KOPT-K1 (cell line): ENCODE results near the gene B4GALT7.

Experiments used
- H3K27ac ChIP-seq: fragments of 200-600 bp; sonication (generic); 2 replicates; pipeline ENCODE4 v1.5.1; 2016; ENCODE audit warnings: antibody characterized with exemption, mild to moderate bottlenecking, low read depth, low read length; ENCODE audit not compliant: poor library complexity, severe bottlenecking
- H3K36me3 ChIP-seq: fragments of 200-600 bp; sonication (generic); 2 replicates; pipeline ENCODE4 v1.5.1; 2017; ENCODE audit warnings: antibody characterized with exemption, mild to moderate bottlenecking, low read length, moderate library complexity; ENCODE audit not compliant: insufficient read depth
- H3K9me3 ChIP-seq: fragments of 200-600 bp; sonication (generic); 2 replicates; pipeline ENCODE4 v1.5.1; 2017; ENCODE audit warnings: antibody characterized with exemption, low read length, mild to moderate bottlenecking; ENCODE audit not compliant: insufficient read depth, poor library complexity, severe bottlenecking

The B4GALT7 gene

DNA sequence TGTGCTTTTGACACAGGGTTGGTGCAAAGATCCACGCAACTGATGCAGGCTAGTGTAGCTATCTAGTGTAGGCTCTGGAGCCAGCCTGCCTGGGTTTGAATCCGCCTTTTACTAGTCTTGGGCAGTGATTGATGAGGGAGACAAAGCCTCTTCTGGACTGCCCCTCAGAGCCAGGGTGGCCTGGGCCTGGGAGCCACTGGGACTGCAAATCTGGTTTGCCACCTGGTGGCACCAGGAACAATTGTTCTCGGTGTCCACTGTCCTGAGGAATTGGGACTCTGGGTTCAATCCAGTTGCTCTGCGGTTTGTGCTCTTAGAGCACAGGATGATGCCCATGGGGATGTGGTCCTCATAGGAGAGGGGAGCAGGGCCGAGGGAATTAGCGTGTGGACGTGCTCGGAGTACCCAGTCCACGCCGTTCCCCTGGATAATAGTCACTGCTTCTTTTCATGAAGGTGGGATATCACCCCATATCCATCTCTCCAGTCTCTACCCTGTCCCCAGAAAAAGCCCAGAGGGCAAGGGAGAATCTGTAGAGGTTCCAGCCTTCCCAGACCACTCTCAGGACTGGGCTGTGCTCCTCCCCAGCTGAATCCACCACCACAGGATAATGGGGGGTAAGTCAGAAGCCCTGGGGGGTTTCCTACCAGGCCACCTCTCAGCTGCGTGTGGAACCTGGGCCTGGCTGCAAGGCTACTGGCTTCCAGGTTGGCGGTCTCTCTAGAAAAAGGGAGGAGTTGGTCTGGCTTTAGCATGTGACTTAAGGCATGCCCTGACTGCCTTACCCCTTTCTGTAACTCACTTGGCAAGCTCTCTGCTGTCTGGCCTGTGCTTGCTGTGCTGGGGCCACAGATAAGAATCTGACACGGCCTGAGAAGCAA, 1.9 kb downstream of the B4GALT7 start:
- no peak overlapping the region for H3K27ac ChIP-seq

DNA sequence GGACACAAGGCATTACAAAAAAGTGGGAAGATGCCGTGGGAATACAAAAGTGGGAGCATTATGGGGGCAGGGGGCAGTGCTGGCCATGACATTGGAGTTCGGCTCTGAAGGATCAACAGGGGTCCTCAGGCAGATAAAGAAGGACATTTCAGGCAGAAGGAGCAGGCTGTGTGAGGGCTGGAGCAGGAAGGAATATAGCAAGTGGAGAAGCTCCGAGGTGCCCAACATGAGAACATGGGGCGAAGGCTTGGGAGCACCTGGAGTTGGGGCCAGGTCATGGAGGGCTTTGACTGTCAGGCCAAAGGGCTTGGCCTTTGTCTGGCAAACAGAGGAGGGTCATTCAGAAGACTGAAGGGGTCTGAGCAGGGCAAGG, 2.5 kb downstream of the B4GALT7 start:
- H3K9me3 ChIP-seq = no peaks in the 10 kb centered on the region
- peaks cover 14% of the 10 kb centered on the region; the same call in 1 of the 2 replicates for H3K36me3 ChIP-seq
- H3K27ac ChIP-seq = no peak overlapping the region

More for the DNA sequence above, 1.9 kb downstream of the B4GALT7 start:
- no peaks in the 10 kb centered on the region for H3K9me3 ChIP-seq
- H3K36me3 ChIP-seq = peaks cover 11% of the 10 kb centered on the region; the same call in 1 of the 2 replicates

DNA sequence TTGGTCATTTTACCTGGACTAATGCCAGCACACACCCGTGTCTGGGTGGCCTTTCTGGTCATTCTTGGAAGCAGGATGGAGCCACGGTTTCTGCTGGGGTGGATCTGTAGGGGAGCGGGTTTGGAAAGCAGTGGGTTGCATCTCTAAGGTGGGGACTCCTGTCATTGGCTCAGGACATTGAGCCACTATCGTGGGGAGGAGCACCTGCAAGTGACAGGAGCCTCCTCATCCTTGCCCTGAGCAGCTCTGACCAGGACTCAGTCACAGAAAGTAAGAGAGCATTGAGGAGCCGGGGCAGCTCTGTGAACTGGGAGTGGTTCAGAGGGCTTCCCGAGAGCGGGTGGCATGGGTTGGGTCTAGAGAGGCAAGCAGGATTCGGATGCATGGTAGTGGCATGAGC, 3.7 kb downstream of the B4GALT7 start:
- no peaks in the 10 kb centered on the region for H3K9me3 ChIP-seq
- H3K27ac ChIP-seq = no peak overlapping the region
- H3K36me3 ChIP-seq = peaks cover 22% of the 10 kb centered on the region; the same call in 1 of the 2 replicates

DNA sequence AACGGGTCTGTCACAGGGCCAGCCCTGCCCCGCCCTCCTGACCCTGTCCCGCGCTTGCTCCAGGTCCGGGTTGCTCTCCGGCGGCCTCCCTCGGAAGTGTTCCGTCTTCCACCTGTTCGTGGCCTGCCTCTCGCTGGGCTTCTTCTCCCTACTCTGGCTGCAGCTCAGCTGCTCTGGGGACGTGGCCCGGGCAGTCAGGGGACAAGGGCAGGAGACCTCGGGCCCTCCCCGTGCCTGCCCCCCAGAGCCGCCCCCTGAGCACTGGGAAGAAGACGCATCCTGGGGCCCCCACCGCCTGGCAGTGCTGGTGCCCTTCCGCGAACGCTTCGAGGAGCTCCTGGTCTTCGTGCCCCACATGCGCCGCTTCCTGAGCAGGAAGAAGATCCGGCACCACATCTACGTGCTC, 4.2 kb downstream of the B4GALT7 start:
- no peak overlapping the region for H3K27ac ChIP-seq
- H3K9me3 ChIP-seq = no peaks in the 10 kb centered on the region
- H3K36me3 ChIP-seq = peaks cover 25% of the 10 kb centered on the region; the same call in 1 of the 2 replicates

DNA sequence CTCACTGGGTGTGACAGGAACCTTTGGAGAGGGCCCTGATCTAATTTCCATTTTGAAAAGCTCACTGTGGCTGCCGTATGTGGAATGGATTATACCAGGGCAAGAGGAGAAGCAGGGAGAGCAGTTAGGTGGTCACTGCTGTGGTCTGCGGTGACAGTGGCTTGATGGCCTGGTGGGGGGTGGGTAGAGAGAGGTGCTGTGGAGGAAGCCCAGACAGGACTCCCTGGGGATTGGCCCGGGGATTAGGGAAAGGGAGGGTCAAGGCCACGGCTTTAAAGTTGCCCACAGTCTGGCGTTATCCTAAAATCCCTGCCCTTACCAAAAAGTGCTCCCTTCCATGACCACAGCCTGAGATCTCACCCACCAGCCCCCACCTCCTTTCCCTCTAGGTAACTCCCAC, 4.7 kb downstream of the B4GALT7 start:
- Histone ChIP-seq H3K9me3 (no peaks in the 10 kb centered on the region), H3K27ac (no peak overlapping the region), H3K36me3 (peaks cover 29% of the 10 kb centered on the region; the same call in 1 of the 2 replicates)

DNA sequence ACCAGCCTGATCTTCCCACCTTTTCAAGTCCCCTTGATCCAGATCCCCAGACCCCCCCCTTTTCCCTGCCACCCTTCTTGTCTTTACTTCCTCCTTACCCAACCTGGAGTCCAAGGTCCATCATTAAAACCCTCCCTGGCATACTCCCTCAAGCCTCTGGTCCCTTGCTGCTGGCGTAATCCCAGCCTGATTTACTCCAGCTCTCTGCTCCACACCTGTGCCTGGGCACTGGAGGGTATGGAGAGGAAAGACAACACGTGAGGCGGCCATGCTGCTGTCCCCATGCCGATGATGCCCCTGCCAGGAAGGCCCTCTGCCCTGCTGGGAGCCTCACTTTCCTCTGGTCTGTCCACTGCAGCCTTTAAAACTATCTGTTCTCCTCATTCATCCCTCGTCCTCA, 5.1 kb downstream of the B4GALT7 start:
- peaks cover 29% of the 10 kb centered on the region; the same call in 1 of the 2 replicates for H3K36me3 ChIP-seq

DNA sequence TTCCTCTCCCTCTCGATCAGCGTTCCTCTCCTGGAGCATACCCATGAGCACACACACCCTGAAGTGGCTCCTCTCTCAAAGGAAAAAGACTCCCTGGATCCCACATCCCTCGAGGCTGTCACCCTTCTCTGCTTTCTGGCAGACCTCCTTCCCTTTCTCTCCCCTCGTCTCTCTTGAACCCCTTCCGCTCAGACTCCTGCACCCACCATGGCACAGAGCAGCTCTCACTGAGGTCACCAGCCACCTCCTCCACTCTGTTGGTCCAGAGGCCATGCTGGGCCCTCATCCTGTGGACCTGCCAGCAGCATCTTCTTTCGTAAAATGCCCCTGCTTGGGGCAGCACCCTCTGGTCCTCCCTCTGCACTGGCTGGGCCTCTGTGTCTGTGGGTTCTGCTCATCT, 5.7 kb downstream of the B4GALT7 start:
- Histone ChIP-seq H3K36me3 (peaks cover 29% of the 10 kb centered on the region; the same call in 1 of the 2 replicates), H3K9me3 (no peaks in the 10 kb centered on the region), H3K27ac (no peak overlapping the region)

More for the DNA sequence above, 5.1 kb downstream of the B4GALT7 start:
- Histone ChIP-seq H3K9me3 (no peaks in the 10 kb centered on the region), H3K27ac (no peak overlapping the region)

DNA sequence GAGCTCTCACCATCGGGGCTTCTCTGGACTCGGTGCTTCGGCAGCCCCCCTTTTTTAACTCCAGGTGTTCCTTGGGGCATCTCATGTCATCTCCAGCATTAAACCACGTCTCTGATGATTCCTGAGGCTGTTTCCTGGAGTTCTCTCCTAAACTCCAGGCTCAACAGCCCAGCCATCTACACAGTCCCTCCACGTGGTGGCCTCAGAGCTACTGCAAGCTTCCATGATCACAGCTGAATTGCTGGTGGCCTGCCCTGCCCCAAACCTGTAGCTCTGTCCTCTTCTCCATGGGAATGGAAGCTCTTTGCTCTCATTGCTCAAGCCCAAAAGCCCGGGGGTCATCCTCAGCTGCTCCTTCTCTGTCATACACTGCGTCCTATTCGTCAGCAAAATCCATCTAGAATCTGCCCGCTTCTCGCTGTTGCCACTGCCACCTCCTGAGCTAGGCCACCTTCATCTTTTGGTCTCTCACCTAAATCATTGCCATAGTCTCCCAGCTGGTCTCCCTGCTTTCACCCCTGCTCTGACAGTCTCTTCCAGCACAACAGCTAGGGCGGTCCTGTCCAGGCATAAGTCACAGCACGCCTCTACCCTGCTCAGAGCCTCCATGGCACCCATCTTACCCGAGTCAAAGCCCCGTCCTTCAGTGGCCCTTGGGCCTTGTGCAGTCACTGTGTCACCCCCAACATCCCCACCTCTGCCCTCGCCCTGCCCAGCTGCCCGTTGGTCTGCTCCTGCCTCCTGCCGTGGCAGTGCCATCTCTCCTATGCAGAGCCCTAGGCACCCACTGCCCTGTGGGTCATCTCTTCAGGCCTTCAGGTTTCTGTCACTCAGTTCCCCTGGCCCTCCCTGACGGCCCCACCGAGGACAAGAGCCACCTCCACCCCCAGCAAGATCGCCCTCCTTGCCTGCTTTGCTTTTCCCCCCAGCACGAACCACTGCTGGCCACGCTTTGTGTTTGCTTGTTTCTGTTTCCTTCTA, 6.4 kb downstream of the B4GALT7 start:
- Histone ChIP-seq H3K9me3 (no peaks in the 10 kb centered on the region), H3K36me3 (peaks cover 29% of the 10 kb centered on the region; the same call in 1 of the 2 replicates), H3K27ac (no peak overlapping the region)

DNA sequence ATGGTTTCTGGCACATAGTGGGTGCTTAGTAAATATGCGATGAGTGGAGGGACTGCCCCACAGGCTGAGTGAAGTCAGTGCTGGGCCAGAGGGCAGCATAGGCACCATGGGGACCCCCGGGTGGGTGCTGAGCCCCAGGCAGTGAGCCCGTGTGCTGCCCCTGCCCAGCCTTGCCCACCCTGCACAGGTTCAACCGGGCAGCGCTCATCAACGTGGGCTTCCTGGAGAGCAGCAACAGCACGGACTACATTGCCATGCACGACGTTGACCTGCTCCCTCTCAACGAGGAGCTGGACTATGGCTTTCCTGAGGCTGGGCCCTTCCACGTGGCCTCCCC, 7.2 kb downstream of the B4GALT7 start:
- Histone ChIP-seq H3K36me3 (peaks cover 36% of the 10 kb centered on the region; the same call in 1 of the 2 replicates), H3K9me3 (no peaks in the 10 kb centered on the region), H3K27ac (no peak overlapping the region)

DNA sequence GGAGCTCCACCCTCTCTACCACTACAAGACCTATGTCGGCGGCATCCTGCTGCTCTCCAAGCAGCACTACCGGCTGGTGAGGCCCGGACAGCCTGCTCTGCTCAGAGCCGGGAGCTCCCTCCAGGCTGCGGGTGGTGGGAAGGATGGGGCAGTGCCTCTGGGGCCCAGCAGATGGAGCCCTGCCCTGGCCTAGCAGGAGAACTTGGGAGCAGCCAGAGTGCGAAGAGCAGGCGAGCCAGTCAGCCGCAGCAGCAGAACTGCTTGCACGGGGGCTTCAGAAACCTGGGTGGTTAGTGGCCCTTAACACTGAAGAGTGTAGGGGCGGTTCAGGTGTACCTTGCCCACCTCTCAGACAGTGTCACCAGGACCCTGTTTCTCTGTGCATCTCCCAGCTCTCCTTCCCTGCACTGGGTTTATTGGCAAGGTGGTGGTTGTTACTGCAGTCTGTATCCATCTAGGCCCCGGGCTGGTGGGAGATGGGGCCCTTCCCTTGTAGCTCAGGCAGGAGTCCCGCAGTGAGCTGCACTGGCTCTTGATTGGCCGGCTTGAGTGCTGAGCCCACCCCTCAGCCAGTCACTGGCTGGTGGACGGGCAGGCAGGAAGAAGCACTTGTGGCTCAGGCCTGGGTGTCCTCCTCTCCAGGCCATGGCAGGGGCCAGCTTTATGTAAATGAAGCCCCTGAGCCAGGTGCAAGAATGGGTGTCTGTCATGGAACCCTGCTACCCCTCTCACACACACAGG, 7.7 kb downstream of the B4GALT7 start:
- Histone ChIP-seq H3K36me3 (peaks cover 41% of the 10 kb centered on the region; the same call in 1 of the 2 replicates), H3K27ac (no peak overlapping the region)

DNA sequence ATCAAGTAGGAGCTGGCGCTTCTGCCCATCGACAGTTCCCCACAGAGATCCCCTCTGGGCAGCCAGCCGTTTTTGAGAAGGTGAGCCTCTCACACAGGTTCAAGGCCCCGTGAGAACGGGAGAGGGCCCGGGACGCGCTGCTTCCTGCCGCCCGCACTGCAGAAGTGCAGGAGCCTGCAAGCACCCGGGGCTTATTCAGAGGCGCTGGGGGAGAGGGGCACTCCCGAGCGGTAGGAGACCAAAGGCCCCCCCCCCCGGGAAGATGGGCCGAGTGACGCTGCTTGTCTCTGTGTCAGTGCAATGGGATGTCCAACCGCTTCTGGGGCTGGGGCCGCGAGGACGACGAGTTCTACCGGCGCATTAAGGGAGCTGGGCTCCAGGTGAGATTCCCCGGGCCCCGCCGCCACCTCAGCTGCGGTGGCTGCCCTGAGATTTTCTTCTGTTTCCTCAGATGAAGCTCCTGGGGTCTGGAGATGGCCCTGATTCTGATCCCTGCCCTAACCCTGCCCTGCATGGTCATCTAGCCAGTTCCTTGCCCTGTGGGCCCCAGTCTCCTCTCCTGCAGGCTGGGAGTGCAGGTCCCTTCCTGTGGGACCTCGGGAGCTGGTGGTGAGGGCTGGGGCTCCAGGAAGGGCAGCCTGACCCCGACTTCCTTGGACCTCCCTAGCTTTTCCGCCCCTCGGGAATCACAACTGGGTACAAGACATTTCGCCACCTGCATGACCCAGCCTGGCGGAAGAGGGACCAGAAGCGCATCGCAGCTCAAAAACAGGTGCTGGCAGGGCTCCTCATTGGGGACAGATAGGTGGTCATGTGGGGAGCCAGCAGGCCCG, 8.5 kb downstream of the B4GALT7 start:
- Histone ChIP-seq H3K36me3 (peaks cover 46% of the 10 kb centered on the region; the same call in 1 of the 2 replicates), H3K27ac (no peak overlapping the region), H3K9me3 (no peaks in the 10 kb centered on the region)

More for the DNA sequence above, 7.7 kb downstream of the B4GALT7 start:
- H3K9me3 ChIP-seq = no peaks in the 10 kb centered on the region

DNA sequence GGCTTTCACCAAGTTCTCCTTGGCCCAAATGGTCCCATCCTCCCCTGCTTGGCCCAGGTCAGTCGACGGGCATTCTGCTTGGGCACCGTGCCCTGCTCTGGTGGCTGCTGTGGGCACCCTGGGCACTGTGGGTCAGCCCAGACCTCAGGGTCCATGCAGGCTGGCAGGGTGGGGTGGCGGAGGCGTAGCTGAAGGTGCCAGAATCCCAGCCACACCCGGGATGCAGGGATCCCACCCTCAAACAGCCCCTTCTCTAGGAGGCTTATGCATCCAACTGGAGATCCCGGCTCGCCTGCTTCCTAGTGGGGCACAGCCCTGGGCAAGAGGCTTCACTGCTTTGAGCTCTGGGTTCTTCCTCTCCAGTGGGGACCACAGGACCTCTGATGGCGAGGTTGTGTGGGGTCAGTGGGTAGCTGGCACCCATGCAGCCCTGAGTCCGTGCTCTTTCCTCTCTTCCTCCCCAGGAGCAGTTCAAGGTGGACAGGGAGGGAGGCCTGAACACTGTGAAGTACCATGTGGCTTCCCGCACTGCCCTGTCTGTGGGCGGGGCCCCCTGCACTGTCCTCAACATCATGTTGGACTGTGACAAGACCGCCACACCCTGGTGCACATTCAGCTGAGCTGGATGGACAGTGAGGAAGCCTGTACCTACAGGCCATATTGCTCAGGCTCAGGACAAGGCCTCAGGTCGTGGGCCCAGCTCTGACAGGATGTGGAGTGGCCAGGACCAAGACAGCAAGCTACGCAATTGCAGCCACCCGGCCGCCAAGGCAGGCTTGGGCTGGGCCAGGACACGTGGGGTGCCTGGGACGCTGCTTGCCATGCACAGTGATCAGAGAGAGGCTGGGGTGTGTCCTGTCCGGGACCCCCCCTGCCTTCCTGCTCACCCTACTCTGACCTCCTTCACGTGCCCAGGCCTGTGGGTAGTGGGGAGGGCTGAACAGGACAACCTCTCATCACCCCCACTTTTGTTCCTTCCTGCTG, 9.4 kb downstream of the B4GALT7 start:
- no peak overlapping the region for H3K27ac ChIP-seq
- H3K9me3 ChIP-seq = no peaks in the 10 kb centered on the region
- H3K36me3 ChIP-seq = peaks cover 51% of the 10 kb centered on the region; the same call in 1 of the 2 replicates
